ENCODE data around the gene CDKN2AIPNL.

- TF ChIP-seq CTCF (IDR thresholded peaks at IDR 0.05): no peak
- TF ChIP-seq POLR2A (IDR thresholded peaks at IDR 0.05): no peak
Measured at GRCh38 chr5:134460551-134460950, 48.9 kb upstream of the CDKN2AIPNL start.
